GM15510 (cell line): ENCODE measurements around the gene ACE2.

Source experiments
- POLR2A ChIP-seq: IDR thresholded peaks from 3 replicates; pipeline ENCODE4 v1.6.1; 2011; ENCODE audit warnings: borderline replicate concordance; ENCODE audit not compliant: insufficient read length; ENCODE audit errors: extremely low read depth

The ACE2 gene

GRCh38 chrX:15600049-15600448 lies 711 bp downstream of the ACE2 start:
- TF ChIP-seq POLR2A: no peak

GRCh38 chrX:15599461-15599860 lies 1.3 kb downstream of the ACE2 start:
- no peak for TF ChIP-seq POLR2A

- no peak for TF ChIP-seq POLR2A
Observed at GRCh38 chrX:15598026-15598425, 2.7 kb downstream of the ACE2 start.

- no peak for TF ChIP-seq POLR2A
Observed at GRCh38 chrX:15594371-15594770, 6.4 kb downstream of the ACE2 start.

- no peak for TF ChIP-seq POLR2A
Observed at GRCh38 chrX:15579778-15580747, 20.7 kb downstream of the ACE2 start.

GRCh38 chrX:15576019-15576418 lies 24.7 kb downstream of the ACE2 start:
- TF ChIP-seq POLR2A: no peak

GRCh38 chrX:15574017-15574416 lies 26.7 kb downstream of the ACE2 start:
- TF ChIP-seq POLR2A: no peak

GRCh38 chrX:15570145-15570544 lies 30.6 kb downstream of the ACE2 start:
- no peak for TF ChIP-seq POLR2A

- TF ChIP-seq POLR2A: no peak
Observed at GRCh38 chrX:15567886-15568616, 32.7 kb downstream of the ACE2 start.

GRCh38 chrX:15567267-15567666 lies 33.5 kb downstream of the ACE2 start:
- TF ChIP-seq POLR2A: no peak

GRCh38 chrX:15566244-15566643 lies 34.5 kb downstream of the ACE2 start:
- no peak for TF ChIP-seq POLR2A

GRCh38 chrX:15564981-15565579 lies 35.7 kb downstream of the ACE2 start:
- no peak for TF ChIP-seq POLR2A

GRCh38 chrX:15563056-15563455 lies 37.7 kb downstream of the ACE2 start:
- no peak for TF ChIP-seq POLR2A

GRCh38 chrX:15560924-15561323 lies 39.8 kb downstream of the ACE2 start:
- no peak for TF ChIP-seq POLR2A

- TF ChIP-seq POLR2A: no peak
Observed at GRCh38 chrX:15559227-15559626, 41.5 kb downstream of the ACE2 start.
